Glomerular visceral epithelial cell (primary cell): ENCODE measurements around the gene ZBTB22.
A peak's percentile ranks its signal among the peaks of the same experiment; 100 is the strongest.

Source experiments
- DNase-seq: peaks from one replicate; pipeline ENCODE4 v3.0.0-alpha.2; 2016; ENCODE audit errors: extremely low spot score

The ZBTB22 gene

DNA sequence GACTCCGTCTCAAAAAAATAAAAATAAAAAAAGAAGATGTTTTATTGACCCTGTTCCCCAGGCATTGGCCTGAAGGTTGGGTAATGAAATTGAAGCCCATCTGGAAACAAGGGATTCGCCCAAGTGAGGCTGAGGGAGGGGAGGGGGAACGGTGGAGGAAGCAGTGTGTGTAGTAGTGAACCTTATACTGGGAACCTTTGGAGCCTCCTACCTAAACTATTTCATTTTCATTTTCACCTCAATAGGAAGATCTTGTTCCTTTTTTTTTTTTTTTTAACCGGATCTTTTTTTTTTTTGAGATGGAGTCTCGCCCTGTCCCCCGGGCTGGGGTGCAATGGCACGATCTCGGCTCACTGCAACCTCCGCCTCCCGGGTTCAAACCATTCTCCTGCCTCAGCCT is 13.2 kb upstream of the ZBTB22 start:
- no peak for DNase-seq

DNA sequence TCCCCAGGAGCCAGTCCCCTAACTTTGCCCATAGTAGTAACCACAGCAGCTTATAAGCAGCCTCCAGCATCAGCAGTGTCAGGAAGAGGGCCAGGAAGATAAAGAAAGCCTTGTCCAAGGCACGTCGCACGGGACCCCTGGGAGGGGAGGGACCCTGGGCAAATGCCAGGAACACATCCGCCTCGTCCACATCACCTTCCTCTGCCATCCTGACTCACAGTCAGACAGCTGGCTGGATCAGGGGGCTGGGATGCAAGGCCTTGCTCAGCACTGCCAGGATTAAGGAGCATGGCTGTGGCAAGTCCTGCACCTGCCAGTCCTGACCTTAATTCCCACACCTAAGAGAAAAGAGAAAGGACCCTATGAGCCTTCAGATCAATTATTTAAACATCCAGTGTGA is 11.5 kb upstream of the ZBTB22 start:
- DNase-seq: no peak

DNA sequence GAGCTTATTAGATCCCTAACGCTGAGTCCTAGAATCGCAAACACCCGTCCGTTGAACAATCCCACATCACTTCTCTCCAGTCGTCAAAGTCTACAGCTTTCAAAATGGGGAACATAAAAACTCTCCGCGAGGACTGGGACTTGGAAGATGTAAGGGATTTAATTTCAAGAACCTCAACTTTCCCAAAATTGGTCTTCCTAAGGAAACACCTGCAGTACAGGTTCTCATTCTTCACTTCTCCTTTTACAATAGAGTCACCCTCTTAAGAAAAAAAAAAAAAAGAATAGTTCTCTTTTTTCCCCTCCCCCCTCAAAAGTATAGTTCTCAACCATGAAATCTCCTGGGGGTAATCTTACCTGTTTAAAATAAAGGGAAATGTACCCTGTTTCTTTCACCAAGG is 6.6 kb upstream of the ZBTB22 start:
- DNase-seq: no peak

DNA sequence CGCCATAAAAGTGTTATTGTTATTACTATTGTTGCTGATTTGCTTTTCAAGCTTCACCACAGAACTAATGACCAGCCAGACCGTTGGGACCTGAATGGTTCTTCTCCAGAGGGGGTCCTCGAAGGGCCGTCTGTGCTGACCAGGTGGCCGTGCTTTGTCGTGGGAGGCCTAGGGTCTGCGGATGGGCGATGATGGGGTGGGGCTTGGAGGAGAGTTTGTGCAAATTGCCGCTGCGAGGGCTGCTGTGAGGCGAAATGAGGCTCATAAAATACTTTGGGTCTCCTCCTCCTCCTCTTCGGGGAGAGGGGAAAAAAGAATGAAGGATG is 6.0 kb upstream of the ZBTB22 start:
- DNase-seq: no peak

DNA sequence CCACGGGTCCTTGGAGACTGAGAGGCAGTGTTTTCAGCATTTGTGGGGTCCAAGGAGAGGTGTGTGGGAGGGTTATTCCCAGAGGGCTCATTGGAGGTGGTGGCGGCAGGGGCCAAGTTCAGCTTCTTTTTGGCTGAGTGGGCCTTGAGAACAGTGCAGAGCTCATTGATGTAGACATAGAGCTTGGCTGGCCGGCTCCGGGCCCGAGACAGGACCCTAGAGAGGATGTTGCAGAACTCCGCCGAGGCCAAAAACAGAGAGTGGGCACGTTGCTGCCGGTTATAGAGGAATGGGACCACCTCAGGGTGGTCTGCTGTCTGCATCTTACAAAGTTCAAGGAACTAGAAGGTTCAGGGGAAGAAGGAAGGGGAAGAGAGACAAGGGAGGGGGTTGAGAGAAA is 3.7 kb upstream of the ZBTB22 start:
- no peak for DNase-seq

DNA sequence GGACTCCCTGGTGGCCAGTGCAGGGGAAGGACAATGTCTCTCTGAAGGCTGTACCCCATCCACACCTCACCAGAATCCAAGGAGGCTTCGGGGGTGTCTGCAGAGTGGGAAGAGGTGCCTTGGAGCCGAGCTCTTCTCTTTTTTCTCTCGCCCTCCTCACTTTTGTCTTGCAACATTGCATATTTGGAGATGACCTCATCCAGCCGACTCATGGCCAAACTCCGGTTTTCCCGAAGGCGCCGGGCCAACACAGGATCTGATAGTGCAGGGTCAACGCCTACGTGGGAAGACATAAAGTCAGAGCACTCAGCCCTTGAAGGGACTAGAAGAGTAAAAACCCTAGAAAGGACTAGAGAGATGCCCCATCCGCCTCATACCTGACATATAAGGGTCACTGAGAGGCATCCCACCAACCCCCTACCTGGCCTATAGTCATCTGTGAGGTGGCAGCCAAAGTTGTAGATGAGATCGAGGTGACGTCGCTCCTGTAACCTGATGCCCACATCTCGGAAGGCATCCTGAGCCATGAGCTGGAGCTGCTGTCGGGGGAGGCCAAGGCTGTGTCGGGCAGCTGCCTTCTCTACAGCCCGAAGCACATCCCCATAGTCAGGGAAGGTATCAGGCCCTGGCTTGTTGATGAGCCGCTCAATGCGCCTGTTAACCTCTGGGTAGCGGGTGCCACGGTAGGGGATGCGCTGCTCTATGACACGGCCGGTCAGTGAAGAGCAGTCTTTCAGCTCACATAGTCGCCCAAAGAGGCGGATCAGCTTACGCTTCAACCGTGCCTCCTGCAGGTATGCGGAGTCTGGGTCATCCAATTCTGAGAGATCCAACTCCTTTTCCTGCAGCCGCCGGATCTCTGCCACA is 3.0 kb upstream of the ZBTB22 start:
- DNase-seq: peak; percentile 58

DNA sequence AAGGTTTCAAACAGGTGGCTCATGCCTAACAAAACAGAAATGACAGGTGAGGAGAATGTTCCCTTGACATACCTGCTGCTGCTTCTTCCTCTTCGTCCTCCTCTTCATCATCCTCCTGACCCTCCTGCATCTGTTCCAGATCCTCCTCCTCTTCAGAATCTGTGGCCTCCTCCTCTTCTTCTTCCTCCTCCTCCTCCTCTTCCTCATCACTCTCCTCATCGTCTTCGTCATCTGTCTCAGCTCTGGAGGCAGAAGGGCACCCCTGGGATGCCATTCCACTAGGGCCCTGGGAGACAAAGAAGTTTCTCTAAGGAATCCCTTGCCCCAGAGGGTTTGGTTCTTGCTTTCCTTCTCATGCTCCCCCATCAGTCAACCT is 2.4 kb upstream of the ZBTB22 start:
- no peak for DNase-seq

DNA sequence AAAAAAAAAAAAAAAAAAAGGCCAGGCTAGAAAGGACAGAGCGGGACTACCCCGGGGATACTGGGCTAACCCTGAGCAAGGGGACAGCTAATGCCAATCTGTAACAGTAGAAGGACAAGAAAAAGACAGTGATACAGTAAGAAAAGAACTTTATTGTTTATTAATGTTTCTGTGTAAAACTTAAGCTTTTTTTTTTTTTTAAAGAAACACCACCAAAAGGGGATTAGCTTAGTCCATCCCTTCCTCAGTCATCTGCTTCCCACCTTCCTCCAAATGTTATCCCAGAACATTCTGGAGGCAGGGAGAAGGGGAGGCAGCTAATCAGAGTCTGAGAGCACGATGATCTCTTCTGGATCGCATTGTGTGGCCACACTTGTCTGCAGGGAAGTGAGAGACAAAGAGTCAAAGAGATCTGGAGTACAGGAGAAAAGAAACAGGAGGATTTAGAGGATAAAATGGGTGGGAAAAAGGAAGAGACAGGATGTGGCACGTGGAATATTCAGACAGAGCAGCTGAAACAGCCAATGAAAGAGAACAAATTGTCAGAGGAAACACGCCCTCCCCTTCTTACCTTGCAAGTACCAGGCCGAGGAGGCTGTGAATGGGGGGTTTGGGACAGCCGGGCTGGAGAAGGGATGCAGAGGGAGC is 1.0 kb upstream of the ZBTB22 start:
- no peak for DNase-seq

DNA sequence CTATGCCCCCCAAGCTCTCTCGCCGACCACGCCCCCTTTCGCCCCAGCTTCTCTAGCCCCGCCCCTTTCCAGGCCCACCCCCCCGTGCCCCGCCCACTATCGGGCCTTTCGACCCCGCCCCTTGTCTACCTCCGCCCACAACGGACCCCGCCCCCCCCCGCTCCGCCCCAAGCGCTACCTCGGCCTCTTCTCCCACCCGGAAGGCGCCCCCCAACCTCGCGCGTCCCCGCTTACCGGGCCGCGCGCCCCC is 200 bp downstream of the ZBTB22 start:
- DNase-seq: no peak

DNA sequence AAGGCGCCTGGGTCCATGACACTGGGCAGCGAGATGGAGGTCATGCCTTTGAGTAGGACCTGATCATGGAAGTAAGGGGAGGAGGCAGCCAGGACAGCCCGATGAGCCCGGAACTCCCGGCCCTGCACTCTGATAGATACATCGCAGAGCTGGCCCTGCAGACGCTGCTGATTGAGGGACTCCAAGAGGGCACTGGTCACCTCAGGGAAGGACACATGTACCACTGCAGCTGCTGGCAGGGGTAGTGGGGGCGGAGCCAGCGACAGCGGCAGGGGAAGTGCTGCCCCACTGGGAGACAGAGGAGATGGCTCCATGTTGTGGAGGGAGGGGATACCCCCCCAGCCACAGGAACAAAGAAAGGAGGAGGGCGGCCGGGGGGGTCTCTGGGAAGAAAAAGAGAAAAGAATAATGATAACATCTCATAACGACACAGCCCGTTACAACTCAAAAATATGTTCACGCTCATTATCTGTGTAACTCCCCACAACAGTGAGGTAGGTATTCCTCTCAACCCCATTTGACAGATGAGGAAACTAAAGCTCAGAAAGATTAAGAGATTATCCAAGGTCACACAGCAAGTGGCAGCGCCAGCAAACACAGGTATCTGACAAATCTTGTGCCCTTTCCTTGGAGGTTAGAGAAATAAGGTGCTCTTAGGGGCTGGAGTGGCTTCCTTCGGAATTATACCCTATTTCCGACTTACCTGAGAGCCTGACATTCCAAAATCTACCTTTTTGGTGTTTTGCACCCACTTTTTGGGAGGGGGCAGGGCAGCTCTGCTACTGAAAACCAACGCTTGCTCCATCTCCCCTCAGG is 733 bp downstream of the ZBTB22 start:
- no peak for DNase-seq

DNA sequence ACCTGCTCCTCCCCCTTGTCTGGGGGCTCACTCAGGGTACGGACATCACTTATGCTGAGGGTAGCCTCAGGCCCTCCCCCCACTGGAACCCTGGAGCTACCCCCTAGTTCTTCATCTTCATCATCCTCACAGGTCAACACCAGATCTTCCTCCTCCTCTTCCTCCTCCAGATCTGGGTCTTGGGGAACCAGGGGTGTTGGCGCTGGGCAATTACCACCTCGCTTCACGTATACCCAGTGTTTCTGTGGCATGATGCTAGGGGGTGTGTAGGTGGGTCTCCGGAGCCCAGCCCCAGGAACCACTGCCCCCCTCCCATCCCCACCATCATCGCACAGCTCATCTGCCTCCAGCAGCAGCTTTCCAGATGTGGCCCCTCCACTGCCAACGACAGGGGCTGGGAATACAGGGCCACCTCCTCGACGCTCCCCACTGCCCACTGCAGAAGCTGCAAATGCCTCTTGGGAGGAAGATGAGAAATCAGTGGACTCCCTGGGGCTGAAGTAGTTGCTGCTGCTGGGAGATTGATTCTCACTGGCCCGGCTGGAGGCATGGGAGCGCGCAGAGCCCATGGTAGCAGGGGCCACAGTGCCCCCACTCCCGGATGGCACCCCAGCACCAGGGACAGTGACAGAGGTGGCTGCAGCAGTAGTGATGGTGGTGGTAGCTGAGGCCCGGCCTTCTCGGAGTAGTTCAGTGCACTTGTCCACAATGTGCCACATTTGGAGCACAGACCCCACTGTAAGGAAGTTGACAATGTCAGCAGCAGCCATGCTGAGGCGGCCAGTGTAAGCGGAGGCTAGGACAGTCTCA is 1.5 kb downstream of the ZBTB22 start:
- DNase-seq: no peak

DNA sequence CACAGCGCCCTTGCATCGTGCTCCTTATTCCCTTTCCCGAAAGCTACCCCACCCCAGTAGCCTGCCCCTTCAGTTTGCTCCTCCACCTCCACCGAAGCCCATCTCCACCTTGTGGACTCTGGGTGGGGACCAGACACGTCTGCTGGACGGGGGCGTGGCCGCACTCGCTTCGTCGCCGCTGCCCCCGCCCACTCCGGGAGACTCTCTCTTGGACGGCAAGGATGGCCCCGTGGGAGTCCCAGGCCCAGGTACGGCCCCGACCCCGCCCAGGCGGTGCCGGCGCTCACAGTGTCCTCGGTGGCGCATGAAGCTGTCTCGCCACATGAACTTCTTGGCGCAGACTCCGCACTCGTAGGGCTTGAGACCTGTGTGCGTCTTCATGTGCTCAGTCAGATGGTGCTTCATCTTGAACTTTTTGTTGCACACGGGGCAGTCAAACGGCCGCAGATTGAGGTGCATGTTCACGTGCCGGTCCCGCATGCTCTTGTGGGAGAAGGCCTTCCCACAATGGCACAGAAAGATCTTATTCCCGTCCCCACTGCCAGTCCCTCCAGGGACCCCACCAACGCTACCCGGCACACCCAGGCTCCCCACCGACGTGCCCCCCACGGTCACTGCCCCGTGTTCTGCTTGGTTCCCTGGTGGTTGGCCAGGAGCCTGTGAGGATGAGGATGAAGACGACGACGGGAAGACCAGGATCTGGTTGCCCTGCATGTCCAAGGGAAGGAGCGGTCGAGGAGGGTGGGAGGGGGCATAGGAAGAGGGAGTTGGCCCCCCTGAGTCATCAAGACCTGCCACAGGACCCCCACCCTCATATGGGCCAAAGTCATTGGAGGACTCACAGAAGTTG is 2.4 kb downstream of the ZBTB22 start:
- DNase-seq: no peak

DNA sequence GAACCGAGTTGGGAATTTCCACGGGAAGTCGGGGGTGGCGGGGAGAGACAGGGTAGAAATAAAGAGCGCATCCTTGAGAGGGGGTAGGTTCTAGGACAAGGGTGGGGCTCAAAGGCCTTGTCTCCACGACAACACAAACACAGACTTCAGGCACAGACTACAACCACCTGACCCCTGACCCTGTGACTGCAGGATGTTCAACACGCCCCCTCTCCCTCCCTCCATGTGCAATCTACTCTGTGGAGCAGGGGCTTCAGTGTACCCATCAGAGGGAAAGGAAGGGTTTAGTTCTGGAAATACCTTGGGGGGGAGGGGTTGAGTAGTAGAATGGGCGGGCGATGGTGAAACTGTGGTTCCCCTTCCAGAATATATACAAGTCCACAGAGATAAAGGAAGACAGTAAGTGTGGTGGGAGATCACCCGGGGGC is 3.0 kb downstream of the ZBTB22 start:
- peak; percentile 80 for DNase-seq

DNA sequence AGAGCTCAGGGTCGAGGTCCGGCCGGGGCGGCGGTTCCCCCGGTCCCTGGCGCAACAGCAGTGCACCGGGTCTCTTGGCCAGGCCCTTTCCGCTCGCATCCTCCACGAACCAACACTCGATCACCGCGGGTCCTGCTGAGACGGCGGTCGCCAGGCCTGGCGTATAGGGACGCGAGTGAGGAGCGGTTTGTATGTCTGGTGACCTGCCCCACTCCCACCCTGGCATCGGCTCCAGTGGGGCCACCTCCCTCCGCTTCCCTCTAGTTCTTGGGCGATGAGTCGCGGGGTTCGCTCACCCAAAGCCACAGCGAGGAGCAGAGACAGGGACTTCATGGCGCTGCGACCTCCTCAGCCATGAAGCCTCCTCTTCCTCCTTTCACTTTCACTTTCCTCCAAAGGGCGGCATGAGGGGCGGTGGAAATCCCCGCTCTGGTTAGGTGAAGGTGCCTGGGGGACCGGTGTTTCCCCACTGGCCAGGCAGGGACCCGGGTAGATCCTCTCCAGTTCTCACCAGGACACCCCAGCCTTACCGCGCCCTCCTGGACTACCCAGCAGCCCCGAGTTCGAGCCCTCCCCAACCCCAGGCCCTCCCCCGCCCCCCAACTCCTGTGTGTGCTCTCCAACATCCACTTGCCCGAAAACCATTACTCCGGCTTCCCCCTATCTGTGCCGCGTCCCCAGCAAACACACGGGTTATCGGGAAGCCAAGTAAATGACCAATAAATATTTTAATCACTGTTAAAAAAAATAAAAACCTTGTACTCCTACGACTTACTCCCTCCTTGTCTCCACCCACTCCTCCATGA is 3.6 kb downstream of the ZBTB22 start, which contains the start of gene TAPBP:
TSS of gene TAPBP (minus strand) at position 370 of the 806 bp plus-strand sequence. CDS start at position 333, 37 bp downstream.
- peak; percentile 84 for DNase-seq

DNA sequence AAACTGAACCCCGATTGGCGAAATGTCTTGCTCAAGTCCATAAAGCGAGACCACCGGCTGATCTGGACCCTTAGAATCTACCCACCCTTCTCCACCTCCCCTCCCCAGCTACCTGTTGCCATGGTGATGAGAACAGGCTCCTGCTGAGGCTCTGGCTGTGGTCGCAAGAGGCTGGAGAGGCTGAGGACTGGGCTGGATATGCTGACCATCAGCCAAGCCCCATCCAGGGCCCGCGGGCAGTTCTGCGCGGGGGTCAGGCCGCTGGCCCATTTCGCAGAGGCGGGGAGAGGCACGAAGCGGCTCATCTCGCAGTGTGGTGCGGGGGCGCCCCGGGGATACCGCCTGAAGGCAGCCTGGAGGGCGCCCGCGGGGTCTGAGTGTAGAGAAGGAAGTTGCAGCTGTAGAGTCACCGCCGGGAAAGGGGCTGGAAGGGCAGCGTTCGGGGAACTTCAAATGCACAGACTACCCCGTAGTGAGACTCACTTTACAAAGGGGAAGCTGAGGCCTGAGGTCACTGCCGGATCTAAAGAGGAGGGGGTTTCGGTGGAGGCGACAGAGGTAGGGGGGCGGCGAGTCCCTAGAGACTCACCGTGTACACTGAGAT is 4.3 kb downstream of the ZBTB22 start:
- DNase-seq: peak; percentile 22

DNA sequence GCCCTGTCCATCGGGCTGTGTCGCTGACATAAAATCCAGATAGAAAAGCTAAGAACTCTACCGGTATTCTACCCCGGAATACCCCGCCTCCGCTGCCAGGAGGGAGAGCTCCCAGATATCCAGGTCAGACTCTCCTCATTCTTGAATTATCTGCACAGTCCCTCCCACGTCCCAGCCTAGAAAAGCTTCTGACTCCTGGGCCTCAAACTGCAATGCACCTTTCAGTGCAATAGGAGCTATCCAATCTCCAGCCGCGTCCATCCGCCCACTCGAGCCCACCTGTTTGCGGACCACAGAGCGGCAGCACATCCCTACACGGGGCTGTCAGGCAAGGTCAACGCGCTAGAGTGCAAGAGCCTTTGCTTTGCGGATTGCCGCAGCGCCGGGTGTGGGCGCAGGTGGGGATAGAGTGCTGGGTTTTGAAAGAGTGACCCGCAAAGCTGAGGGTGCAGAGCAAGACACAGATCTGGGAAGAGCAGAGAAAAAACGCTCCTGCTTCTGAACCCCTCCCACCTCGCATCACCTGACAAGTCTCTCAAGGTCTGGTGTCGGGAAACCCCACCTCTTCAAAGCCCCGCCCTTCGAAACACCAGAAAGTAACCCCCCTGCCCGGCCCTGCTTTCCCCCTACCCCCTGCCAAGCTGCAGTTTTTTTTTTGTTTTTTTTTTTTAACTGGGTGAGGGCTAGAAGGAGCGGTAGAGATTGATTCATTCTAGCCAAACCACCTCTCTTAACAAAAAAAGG is 5.0 kb downstream of the ZBTB22 start:
- DNase-seq: peak; percentile 88

DNA sequence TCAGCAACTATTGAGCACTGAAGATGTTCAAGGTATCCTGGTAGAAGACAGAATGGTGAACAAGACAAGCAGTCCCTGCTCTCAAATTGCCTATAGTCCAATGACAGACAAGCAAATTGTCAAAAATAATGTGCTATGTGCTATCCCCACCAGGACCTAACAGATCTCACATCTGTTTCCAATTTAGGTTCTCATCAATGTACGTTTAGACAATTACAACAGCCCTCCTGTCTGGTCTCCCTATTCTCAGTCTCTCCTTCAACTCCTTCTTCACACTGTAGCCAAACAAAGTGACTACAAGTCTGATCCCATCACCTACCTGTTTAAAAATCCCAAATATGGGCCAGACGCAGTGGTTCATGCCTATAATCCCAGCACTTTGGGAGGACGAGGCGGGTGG is 11.2 kb downstream of the ZBTB22 start:
- no peak for DNase-seq

DNA sequence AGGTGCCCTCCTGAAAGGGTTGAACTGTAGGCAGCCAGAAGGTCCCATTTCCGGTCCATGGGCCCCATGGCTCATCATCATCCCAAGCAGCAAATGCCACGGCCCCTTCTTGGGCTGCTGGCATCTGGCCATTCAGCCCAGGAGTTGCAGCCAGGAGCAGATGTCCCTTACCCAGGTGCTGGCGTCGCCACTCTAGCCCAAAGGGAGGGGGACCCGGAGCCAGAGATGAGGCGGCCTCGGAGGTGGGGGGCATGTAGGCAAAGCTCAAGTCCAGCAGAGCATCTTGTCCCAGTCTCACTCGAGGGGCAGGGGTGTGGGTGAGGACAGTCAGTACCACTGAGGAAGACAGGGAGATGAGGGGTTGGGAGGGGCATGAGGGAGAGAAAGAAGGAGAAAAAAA is 12.5 kb downstream of the ZBTB22 start:
- no peak for DNase-seq

DNA sequence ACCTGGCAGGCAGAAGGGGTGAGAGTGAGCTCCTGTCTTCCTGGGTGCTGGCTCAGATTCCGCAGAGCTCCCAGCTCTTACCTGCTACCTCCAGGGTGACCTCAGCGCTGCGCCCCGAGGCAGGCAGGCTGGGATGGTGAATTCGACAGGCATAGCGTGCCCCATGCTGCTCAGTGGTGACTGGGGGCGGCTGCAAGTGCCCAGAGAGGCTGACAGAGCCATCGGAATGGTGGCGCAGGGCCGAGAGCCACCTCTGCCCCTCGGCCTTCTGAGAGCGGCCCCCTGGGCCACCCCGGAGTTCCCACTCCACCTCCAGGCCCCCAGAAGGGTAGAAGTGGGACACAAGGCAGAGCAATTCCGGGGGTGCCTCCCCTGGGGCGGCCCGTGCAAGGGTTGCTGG is 13.3 kb downstream of the ZBTB22 start:
- no peak for DNase-seq
